NB4 (cell line): ENCODE measurements around the gene PLEKHG1.

ENCODE experiments used
- CTCF ChIP-seq: IDR thresholded peaks from one replicate; pipeline ENCODE4 v1.5.1; 2012; ENCODE audit warnings: low read depth, low read length
- MAX ChIP-seq: IDR thresholded peaks from 2 replicates; pipeline ENCODE4 v1.6.1; 2011; ENCODE audit warnings: low read depth, low read length
- POLR2A ChIP-seq: IDR thresholded peaks from 2 replicates; pipeline ENCODE4 v1.6.1; 2011; ENCODE audit warnings: mild to moderate bottlenecking; ENCODE audit not compliant: insufficient read length; ENCODE audit errors: extremely low read depth

DNA sequence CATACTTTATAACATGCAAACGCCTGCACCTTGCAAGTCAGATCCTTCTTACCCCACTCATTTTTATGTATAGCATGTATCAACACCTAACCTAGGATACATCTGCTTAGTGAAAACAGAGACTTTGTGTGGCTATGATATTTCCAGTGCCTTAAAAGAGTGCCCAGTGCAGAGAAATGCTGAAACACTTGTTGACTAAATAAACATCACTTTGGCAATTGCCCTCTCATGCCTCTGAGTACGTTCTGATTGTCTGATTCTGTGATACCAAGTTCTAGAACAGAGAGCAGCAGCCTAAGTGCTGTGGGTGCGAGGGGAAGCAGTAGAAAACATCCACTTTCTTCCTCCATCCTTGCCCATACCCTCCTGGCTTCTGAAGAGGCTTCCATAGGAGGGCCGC lies 13.6 kb downstream of the PLEKHG1 start:
- TF ChIP-seq CTCF (no peak), MAX (no peak), POLR2A (no peak)
